Prostate gland (tissue), 2 donors: ENCODE results near the gene MAMSTR. TPM values are rescaled to one million over a fixed set of nuclear protein-coding genes. Genes with fewer than 3 reads are reported as not detected.
A peak's percentile ranks its signal among the peaks of the same experiment; 100 is the strongest.

Experiments
- DNase-seq: peaks from one replicate; pipeline ENCODE4 v3.0.0-alpha.2; 2019; ENCODE audit warnings: low spot score
- H3K27ac ChIP-seq, 2 donors: fragments of 200-600 bp; sonication (generic); 2 replicates each; pipeline ENCODE4 v1.5.1; 2017 to 2019
- H3K27me3 ChIP-seq: fragments of 200-600 bp; sonication (generic); replicated peaks from 2 replicates; pipeline ENCODE4 v1.5.1; 2019; ENCODE audit not compliant: insufficient read depth
- H3K36me3 ChIP-seq, 2 donors: fragments of 200-600 bp; sonication (generic); 1 replicate in 1 of 2; 2 replicates in 1 of 2; pipeline versions ENCODE4 v1.5.1 to v1.8.1; 2017 to 2019
- H3K4me1 ChIP-seq: fragments of 200-600 bp; sonication (generic); replicated peaks from 2 replicates; pipeline ENCODE4 v1.5.1; 2019
- H3K4me3 ChIP-seq, 2 donors: fragments of 200-600 bp; sonication (generic); 2 replicates each; pipeline ENCODE4 v1.5.1; 2017 to 2019
- H3K9me3 ChIP-seq: fragments of 200-600 bp; sonication (generic); 2 replicates; pipeline ENCODE4 v1.5.1; 2017
- POLR2A ChIP-seq: fragments of 450-650 bp; IDR thresholded peaks from one replicate; pipeline ENCODE4 v1.6.1; 2016; ENCODE audit warnings: antibody characterized with exemption, mild to moderate bottlenecking
- POLR2AphosphoS5 ChIP-seq: sonication (generic); formaldehyde crosslinking; IDR thresholded peaks from one replicate; pipeline ENCODE4 v1.6.1; 2017; ENCODE audit warnings: antibody characterized with exemption
- WGBS: methylation state at CpG from one replicate; pipeline ENCODE4 v1.1.5; 2018; 5-methylcytosine and 5-hydroxymethylcytosine counted together
- intact Hi-C: fragments of 100-400 bp; cut with DNase I; formaldehyde crosslinking; loops from one replicate; pipeline ENCODE4 v1.14.2; 2022
- total RNA-seq, 2 donors: library from RNA; depleted of rRNA; stranded (reverse); fragments of >200 nt; gene quantifications; one replicate each; pipeline ENCODE4 v1.1.0, GENCODE V29; 2016
- TF ChIP-seq, protein P1 (sequence below), 4 experiments: fragments of 200-600 bp in 2 of 4; fragments of 450-650 bp in 2 of 4; sonication (generic) in 2 of 4; IDR thresholded peaks; 1 replicate in 3 of 4; 2 replicates in 1 of 4; pipeline ENCODE4 v1.5.1; 2016 to 2019; ENCODE audit warnings: antibody characterized with exemption in 4 of 4, mild to moderate bottlenecking in 2 of 4, moderate library complexity in 2 of 4

MAMSTR gene
- total RNA-seq, 2 donors from 2014 or later: 2.6 to 13.9 TPM

DNA sequence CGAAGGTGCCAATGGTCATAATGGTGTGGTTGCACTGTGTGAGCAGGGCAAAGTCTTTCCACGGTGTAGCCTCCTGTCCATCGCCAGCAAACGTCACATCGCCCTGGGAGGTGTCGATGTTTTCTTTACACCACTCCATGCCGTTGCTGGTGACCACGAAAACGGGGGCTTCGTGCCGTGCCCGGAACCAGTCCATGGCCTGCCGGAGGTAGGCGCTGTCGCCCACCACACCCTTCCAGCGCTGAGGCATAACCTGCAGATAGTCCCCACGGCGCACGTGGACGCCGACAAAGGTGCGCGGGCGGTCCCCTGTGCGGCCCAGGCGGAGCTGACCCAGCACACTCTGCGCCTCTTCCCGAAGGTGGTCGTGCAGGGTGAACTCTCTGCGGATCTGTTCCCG, 30.8 kb upstream of the MAMSTR start:
- Histone ChIP-seq H3K9me3 (no peaks in the 10 kb centered on the region), H3K36me3 (no peaks in the 10 kb centered on the region), H3K27me3 (no peaks in the 10 kb centered on the region), H3K4me3 (no peak overlapping the region), H3K4me1 (no peaks in the 10 kb centered on the region), H3K27ac (no peak overlapping the region)
- TF ChIP-seq, protein P1, sequence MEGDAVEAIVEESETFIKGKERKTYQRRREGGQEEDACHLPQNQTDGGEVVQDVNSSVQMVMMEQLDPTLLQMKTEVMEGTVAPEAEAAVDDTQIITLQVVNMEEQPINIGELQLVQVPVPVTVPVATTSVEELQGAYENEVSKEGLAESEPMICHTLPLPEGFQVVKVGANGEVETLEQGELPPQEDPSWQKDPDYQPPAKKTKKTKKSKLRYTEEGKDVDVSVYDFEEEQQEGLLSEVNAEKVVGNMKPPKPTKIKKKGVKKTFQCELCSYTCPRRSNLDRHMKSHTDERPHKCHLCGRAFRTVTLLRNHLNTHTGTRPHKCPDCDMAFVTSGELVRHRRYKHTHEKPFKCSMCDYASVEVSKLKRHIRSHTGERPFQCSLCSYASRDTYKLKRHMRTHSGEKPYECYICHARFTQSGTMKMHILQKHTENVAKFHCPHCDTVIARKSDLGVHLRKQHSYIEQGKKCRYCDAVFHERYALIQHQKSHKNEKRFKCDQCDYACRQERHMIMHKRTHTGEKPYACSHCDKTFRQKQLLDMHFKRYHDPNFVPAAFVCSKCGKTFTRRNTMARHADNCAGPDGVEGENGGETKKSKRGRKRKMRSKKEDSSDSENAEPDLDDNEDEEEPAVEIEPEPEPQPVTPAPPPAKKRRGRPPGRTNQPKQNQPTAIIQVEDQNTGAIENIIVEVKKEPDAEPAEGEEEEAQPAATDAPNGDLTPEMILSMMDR (IDR thresholded peaks at IDR 0.05): no peak
- TF ChIP-seq POLR2A (no peak), POLR2AphosphoS5 (no peak)
- intact Hi-C loops: no loop called here
- no peak for DNase-seq
- 92% methylated on average over 20 of the region's 31 CpGs for WGBS

DNA sequence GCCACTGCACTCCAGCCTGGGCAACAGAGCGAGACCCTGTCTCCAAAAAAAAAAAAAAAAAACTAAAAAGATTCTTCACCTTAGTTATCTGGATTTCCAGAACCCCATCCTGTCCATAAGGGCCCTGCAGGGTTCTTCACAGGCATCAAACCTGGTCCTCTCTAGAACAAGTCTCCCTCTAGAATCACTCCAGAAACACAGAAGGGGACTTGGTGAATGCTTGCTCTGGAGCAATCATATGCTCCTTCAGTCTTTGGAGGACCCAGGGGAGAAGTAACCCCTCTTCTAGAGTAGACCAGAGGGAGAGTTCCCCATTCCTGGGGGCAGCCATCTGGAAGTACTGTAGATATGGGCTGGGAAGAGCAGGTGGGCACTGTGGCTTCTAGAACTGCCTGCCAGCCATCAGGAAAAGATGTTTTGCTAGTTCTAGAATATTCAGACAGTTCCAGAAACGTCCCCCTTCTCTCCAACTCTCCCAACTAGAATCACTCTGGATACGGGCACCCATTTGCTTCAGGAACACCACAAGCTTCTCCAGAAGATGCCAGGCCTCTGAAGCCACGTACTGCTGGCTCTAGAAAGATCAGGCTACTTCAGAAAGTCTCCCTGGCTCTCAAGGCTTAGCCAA, 30.2 kb upstream of the MAMSTR start:
- Histone ChIP-seq H3K27me3 (no peaks in the 10 kb centered on the region), H3K9me3 (no peaks in the 10 kb centered on the region), H3K4me1 (no peaks in the 10 kb centered on the region), H3K36me3 (no peaks in the 10 kb centered on the region), H3K27ac (no peak overlapping the region), H3K4me3 (no peak overlapping the region)
- intact Hi-C loops: no loop called here
- TF ChIP-seq, protein P1 (IDR thresholded peaks at IDR 0.05): no peak
- no peak for TF ChIP-seq POLR2A
- no peak for TF ChIP-seq POLR2AphosphoS5
- 73% methylated on average over 4 of the region's 4 CpGs for WGBS
- no peak for DNase-seq

GRCh38 chr19:48746738-48747575, 27.4 kb upstream of the MAMSTR start, which contains the start of gene IZUMO1:
TSS of gene IZUMO1 (minus strand) at chr19:48746909. CDS start at chr19:48745859, 1,050 bp downstream.
- DNase-seq: no peak
- Histone ChIP-seq H3K36me3 (no peaks in the 10 kb centered on the region), H3K27ac (peak within 1 kb of the TSS in 1 of 2 donors; percentile 38), H3K4me1 (no peaks in the 10 kb centered on the region), H3K4me3 (no peak within 1 kb of the TSS), H3K9me3 (no peaks in the 10 kb centered on the region), H3K27me3 (no peaks in the 10 kb centered on the region)
- intact Hi-C loops: no loop called here
- TF ChIP-seq POLR2A (no peak), POLR2AphosphoS5 (no peak)
- TF ChIP-seq, protein P1 (IDR thresholded peaks at IDR 0.05): no peak
- WGBS: 40% methylated on average over 31 of the region's 31 CpGs

DNA sequence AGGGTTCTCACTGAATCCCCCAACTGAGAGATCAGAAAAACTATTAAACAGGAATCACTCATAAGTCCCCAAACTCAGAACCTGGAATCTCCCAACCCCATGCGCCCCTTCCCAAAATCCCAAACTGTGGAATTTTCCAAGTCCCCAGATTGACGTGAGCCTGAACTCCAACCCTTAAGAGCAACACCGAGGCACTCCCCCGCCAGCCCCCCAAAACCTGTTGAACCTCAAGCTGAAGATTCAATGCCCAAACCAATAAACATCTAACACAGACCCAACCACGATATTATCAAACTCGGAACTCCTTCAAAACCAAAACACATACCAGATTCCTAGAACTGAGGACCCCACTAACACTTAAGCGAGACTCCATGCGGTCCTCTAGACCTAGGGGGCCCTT, 26.6 kb upstream of the MAMSTR start:
- TF ChIP-seq, protein P1 (IDR thresholded peaks at IDR 0.05): no peak
- TF ChIP-seq POLR2A (no peak), POLR2AphosphoS5 (no peak)
- intact Hi-C loops: no loop called here
- Histone ChIP-seq H3K27me3 (no peaks in the 10 kb centered on the region), H3K36me3 (no peaks in the 10 kb centered on the region), H3K4me3 (no peak overlapping the region), H3K4me1 (no peaks in the 10 kb centered on the region), H3K27ac (no peak overlapping the region), H3K9me3 (no peaks in the 10 kb centered on the region)
- DNase-seq: no peak
- WGBS: 85% methylated on average over 8 of the region's 8 CpGs
